Inferior parietal cortex (tissue), 1 donor: ENCODE measurements around the gene ABCF2.

ENCODE experiments used
- DNase-seq: peaks from one replicate; pipeline ENCODE4 v3.0.0-alpha.2; 2016; ENCODE audit errors: extremely low spot score

Gene ABCF2

GRCh38 chr7:151225948-151226510 is 976 bp downstream of the ABCF2 start:
- DNase-seq, result no peak

DNA sequence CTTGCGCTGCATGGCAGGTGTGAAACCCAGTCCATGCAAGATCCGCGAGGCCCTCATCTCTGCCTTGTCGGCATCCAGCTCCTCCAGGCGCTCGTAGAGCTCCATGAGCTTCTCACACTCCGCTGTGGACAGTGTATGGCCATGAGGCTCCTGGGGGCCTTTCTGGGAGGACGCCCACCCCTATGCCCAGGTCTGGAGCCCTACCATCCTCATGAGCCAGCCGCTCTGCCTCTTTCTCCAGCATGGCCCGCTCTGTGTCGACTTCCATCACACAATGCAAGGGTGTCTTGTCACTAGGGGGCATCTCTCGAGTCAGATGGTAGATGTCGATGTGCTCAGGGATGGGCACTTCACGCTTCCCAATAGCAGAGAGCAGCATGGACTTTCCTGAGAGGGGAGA is 3.3 kb downstream of the ABCF2 start:
- no peak for DNase-seq

DNA sequence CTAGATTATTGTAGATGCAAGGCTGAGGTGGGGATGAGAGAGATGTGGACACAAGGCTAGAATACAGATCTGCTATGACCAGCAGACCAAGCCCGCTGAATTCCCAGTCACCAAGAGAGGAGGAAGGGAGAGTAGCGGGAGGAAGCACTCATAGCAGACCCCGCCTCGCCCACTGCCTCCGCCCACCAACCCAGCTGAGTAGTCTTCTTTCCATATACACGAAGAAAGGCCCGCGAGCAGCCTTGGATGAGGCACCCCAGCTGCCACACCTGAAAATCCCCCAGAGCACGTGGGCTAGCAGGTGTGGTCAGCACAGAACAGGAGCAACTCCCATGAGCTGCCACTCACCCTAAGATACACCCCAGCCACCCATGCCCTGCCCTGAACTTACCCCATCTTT is 8.8 kb downstream of the ABCF2 start:
- DNase-seq, result no peak

DNA sequence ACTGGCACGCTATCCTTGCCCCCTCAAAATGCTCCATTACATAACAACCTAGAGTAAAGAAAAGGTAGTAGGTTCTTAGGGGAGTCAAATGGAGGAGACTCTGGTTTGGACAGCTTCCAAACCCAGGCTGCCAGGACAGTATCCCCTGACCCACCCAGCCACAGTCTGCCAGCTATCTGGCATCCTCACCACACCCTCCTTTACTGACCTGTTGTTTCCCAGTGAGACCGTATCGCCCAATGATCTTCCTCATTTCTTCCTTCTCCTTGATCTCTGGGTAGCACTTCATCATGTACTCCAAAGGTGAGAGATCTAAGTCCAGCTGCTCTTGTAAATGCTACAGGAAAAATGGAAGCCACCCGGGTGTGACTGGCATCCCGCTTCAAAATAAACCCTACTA is 11.6 kb downstream of the ABCF2 start:
- no peak for DNase-seq

DNA sequence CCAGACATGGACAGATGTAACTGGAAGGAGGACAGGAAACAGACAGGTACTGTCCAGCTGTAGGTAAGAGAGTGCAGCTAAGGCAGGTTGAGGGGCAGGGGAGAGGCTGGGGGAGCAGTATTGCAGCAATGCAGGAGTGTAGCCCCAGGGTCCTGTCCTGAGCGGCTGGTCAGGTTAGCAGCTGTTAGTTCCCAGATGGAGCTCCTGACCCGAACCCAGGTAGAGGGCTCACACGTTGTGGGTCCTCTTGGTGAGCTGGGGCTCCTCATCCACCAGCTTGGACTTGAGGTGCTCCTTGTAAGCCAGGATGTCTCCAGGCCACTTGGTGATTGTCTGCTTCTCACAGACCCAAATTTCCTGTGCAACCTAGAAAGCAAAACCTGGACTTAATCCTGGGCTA is 13.2 kb downstream of the ABCF2 start:
- DNase-seq, result no peak

GRCh38 chr7:151212626-151213025 is 14.4 kb downstream of the ABCF2 start:
- DNase-seq, result no peak

DNA sequence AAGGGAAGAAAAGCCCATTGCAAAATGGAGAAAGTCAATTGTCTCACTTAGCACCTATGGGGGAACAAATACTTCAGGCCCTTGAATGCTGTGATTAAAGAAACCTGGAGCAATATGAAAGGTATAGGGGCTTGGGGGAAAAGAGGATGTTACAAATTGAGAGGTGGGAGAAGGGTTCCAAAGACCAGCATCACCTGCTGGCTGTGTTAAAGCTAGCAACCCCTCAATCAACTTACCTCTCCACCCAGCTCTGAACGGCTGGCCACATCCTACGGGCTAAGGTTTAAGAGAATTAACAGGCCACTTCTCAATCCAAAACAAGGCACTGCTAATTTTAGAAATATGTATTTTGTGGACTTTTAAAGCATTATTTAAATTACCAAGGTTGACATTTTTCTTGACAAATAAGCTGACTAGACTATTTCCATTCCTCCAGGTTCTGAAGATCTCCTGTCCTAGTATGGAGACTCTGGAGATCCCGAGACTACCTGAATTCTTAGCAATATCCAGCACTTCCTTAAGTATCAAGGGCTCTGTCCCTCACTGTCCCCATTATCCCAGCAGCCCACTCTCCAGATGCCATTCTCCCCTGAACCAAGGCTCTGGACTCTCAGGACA is 15.7 kb downstream of the ABCF2 start:
- DNase-seq, result no peak

GRCh38 chr7:151210087-151210854 is 16.7 kb downstream of the ABCF2 start, which contains the start of gene H2BK1:
Gene H2BK1, minus strand, starts transcription at chr7:151210488. Its CDS starts 170 bp downstream, at chr7:151210318.
- DNase-seq, result no peak

DNA sequence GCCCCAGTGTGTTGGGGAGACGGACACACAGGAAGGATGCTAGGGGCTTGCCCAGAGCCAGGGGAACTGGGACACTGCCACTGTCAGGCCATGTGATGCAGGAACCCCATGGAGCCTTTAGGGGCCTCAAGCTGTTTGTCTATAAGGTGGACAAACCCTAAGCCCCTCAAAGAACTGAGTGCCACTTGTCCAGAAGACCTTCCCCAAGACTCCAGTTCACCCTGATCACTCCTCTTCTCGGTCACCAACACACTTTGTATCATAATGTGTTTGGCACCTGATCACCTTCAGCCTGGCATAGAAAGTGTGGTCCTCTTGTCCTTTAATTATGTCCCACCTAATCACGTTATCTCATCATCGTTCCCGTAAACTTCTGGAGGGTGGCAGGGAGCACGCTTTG is 17.4 kb downstream of the ABCF2 start:
- no peak for DNase-seq

DNA sequence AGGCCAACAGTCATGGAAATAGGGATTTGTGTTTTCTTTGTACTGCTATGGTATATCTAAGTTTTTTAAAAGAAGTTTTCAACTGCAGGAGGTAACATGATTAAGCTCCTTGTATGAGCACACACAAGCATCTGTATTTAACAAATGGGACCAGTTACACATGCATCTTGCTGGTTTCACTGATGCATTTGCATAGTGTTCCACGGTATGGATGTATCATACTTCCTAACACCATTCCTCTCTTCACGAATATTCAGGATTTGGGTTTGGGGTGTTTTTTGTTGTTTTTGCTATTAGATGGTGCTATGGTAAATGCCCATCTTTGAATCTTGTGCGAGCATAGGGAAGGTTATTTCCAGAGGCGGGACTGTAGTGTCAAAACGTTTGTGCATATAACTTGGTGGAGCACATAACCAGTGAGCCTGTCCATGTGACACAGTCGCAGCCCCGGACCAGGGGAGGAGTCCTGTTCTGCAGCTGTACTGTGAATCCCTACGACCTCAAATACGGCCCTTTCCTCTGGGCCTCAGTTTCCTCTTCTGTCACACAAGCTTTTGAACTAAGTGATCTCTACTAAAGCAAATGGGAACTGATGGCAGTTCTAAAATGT is 18.6 kb downstream of the ABCF2 start:
- no peak for DNase-seq

GRCh38 chr7:151207804-151208203 is 19.2 kb downstream of the ABCF2 start:
- DNase-seq, result no peak

DNA sequence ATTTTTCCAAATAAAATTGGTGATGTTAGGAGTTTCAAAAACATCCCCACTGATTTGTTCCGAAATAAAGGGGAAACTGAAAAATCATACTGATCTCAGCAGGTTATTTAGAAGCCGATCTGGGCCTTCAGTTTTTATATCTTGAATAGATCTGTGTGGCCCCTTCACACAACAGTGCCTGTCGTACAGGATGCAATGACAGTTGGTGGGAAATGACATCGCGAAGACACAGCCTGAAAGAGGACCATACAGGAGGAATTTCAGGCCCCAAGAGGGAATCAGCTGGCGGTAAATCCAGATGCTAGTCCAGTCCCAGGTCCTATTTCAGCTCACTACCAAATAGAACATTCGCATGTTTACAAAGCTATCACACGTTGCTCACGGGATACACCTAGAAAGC is 19.7 kb downstream of the ABCF2 start:
- DNase-seq, result no peak

- no peak for DNase-seq
Measured at GRCh38 chr7:151206914-151207313, 20.1 kb downstream of the ABCF2 start.

- no peak for DNase-seq
Measured at GRCh38 chr7:151205730-151206129, 21.3 kb downstream of the ABCF2 start.

DNA sequence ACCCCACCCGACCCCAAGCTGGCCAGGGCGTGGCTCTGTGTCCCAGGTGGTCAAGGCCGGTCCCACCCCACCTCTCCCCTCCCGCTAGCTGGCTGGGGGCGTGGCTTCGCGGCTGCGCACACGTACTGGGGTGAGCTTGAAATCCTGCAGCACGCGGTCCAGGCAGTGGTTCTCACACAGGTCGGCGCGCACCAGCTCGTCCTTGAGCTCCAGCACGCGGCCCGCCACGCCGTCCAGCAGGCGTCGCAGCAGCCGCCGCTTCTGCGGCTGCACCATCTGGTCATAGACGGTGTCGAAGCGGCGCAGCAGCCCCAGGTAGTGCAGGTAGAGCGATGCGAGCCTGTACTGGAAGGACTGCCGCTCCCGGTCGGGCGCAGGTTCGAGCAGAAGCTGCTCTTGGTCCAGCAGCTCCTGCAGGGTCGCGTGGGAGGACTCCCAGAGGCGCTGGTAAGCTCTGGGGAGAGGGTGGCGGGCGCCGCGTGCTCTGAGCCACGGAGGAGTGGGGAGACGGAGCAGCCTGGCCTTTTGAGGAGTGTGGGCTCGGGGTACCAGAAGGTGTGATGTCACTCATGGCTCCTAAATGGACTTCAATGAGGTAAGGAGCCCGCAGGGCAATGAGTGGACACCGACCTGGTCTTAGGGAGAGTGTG is 22.5 kb downstream of the ABCF2 start:
- DNase-seq, result no peak

- no peak for DNase-seq
Measured at GRCh38 chr7:151202836-151203235, 24.2 kb downstream of the ABCF2 start.

DNA sequence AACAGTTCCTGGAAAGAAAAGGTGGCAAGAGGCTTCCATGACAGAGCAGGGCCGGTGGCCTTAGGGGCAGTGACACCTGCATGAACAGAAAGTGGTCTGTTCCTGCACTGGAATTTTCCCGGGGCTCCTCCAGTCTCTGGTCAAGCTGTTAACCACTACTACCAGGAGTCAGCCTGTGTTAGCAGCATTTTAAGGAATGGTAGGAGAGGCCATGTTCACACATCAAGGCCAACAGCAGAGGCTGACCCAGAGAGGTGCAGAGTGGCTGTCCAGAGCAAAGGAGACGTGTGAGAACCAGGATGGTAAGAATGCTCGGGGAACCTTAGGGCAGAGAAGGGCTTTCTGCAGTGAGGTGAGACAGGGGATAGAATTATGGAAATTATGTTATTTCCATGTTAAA is 25.3 kb downstream of the ABCF2 start:
- no peak for DNase-seq

DNA sequence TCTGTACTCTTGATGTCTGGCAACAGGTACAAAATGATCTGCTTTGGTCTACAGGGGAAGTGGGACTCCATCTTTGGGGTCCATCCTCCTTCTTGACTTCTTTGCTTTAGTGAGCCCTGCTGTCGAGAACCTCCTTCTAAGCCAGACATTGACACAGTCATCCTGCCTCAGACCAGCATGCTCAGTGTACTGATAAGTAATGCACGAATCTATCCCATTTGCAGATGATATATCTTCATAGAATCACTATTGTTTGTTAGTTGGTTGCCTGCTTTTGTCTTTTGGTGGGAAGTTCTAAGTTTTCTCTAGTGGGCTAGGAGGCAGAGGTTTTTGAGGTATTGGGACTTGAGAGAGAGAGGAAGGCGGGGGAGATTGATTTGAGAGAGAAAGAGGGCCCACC is 25.7 kb downstream of the ABCF2 start:
- DNase-seq, result no peak

DNA sequence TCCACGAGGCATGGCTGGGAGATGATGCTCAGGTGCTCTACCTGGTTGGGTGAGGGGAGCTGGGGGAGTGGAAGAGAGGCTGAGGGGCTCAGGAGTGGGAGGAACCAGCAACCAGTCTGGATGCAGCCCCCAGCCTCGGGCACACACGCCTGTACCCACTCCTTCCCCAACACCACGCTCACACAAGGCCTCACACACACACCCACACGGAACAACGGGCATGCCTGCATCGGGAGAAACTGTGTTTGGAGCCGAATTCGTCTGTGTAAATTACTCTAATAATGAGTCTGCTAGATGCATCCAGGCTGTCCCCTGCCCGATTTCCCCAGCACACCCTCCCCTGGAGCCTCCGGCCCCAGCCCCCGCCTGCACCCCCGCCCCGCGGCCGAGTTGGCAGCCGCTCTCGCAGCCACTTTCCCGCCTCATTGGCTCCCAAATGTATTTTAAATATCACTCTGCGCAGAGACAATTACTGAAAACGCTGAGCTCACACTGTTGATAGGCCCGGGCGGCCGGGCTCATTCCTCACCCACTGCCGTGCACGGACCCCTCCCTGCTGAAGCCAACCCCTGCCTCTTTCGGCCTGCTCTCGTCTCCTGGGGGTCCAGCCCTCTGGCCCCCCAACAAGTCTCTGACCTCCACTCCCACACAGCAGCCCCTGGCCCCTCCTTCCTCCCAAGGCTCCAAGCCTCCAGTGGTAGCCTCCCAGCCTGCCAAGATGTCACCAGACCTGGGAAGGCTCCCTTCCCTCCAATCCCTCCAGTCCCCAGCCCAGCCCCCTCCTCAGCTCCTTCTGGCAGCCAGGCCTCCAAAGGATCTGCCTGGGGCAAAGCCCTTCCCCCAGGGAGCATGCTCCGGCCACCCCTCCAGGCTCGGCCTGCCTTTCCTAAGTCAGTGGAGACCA is 27.8 kb downstream of the ABCF2 start:
- DNase-seq, result peak; percentile 8

GRCh38 chr7:151197932-151198331 is 29.1 kb downstream of the ABCF2 start:
- DNase-seq, result no peak
